H1 (cell line): Measurements from ENCODE around the gene CHRNA4.

Experiments
- ATF3 ChIP-seq: IDR thresholded peaks from 2 replicates; pipeline ENCODE4 v1.6.1; 2011; ENCODE audit warnings: low read depth, mild to moderate bottlenecking, low read length; ENCODE audit not compliant: insufficient read depth
- BRCA1 ChIP-seq: IDR thresholded peaks from 2 replicates; pipeline ENCODE4 v1.6.1; 2012; ENCODE audit warnings: low read depth, low read length, improper control_type of control experiment
- CBX5 ChIP-seq: fragments of 300-800, 300-1000 bp; sonication (generic); IDR thresholded peaks from 2 replicates; pipeline ENCODE4 v1.7.1; 2016; ENCODE audit warnings: antibody characterized with exemption, low read length, low read depth
- CEBPB ChIP-seq: IDR thresholded peaks from 2 replicates; pipeline ENCODE4 v1.6.1; 2012; ENCODE audit warnings: low read depth, low read length
- CREB1 ChIP-seq: IDR thresholded peaks from 2 replicates; pipeline ENCODE4 v1.6.1; 2012; ENCODE audit warnings: inconsistent platforms
- CTCF ChIP-seq, 3 experiments: IDR thresholded peaks; 1 replicate in 2 of 3; 2 replicates in 1 of 3; pipeline versions ENCODE4 v1.5.1 to v1.6.1; 2011; ENCODE audit warnings: low read length in 3 of 3, mild to moderate bottlenecking in 3 of 3, inconsistent platforms in 2 of 3, low read depth in 1 of 3, moderate library complexity in 1 of 3; ENCODE audit not compliant: insufficient read depth in 1 of 3; ENCODE audit errors: control extremely low read depth in 1 of 3
- EP300 ChIP-seq, 2 experiments: IDR thresholded peaks; 1 replicate in 1 of 2; 2 replicates in 1 of 2; pipeline ENCODE4 v1.6.1; 2011 to 2012; ENCODE audit warnings: low read depth in 2 of 2, low read length in 2 of 2, mild to moderate bottlenecking in 2 of 2, borderline replicate concordance in 1 of 2, inconsistent platforms in 1 of 2, moderate library complexity in 1 of 2
- GABPA ChIP-seq: IDR thresholded peaks from 2 replicates; pipeline ENCODE4 v1.6.1; 2011; ENCODE audit warnings: mild to moderate bottlenecking, low read length, moderate library complexity, borderline replicate concordance; ENCODE audit not compliant: insufficient read depth
- POLR2A ChIP-seq, 2 experiments: IDR thresholded peaks; 1 replicate in 1 of 2; 2 replicates in 1 of 2; pipeline ENCODE4 v1.6.1; 2011; ENCODE audit warnings: low read depth in 2 of 2, low read length in 2 of 2, mild to moderate bottlenecking in 2 of 2; ENCODE audit errors: control extremely low read depth in 1 of 2
- POLR2AphosphoS5 ChIP-seq: IDR thresholded peaks from 2 replicates; pipeline ENCODE4 v1.6.1; 2011; ENCODE audit warnings: low read depth, low read length
- SP1 ChIP-seq: IDR thresholded peaks from 2 replicates; pipeline ENCODE4 v1.6.1; 2011; ENCODE audit warnings: low read depth, low read length
- SRF ChIP-seq: IDR thresholded peaks from 2 replicates; pipeline ENCODE4 v1.6.1; 2011; ENCODE audit warnings: mild to moderate bottlenecking, low read depth, low read length, moderate library complexity
- TCF12 ChIP-seq: IDR thresholded peaks from 2 replicates; pipeline ENCODE4 v1.6.1; 2011; ENCODE audit warnings: low read depth, mild to moderate bottlenecking, low read length
- YY1 ChIP-seq: IDR thresholded peaks from 2 replicates; pipeline ENCODE4 v1.6.1; 2011; ENCODE audit warnings: low read depth, mild to moderate bottlenecking, low read length

- no peak for TF ChIP-seq CTCF (IDR thresholded peaks at IDR 0.05; ENCODE audit: control extremely low read depth in 1 of 3, insufficient read depth in 1 of 3, low read depth in 1 of 3, low read length in 3 of 3)
- no peak for TF ChIP-seq EP300 (IDR thresholded peaks at IDR 0.05; ENCODE audit: borderline replicate concordance in 1 of 2, low read depth in 2 of 2, low read length in 2 of 2)
- no peak for TF ChIP-seq POLR2A (IDR thresholded peaks at IDR 0.05; ENCODE audit: control extremely low read depth in 1 of 2, low read depth in 2 of 2, low read length in 2 of 2)
- no peak for TF ChIP-seq ATF3
- no peak for TF ChIP-seq TCF12
- no peak for TF ChIP-seq YY1
- no peak for TF ChIP-seq BRCA1
- no peak for TF ChIP-seq POLR2AphosphoS5
- TF ChIP-seq CEBPB: no peak
- TF ChIP-seq CBX5: no peak
- no peak for TF ChIP-seq GABPA
- TF ChIP-seq CREB1: no peak
- TF ChIP-seq SP1: no peak
- TF ChIP-seq SRF: no peak
Measured at GRCh38 chr20:63348828-63349515, 12.2 kb downstream of the CHRNA4 start.
